Measurements from ENCODE around the gene TSPYL1. TPM values are rescaled to one million over a fixed set of nuclear protein-coding genes. Genes with fewer than 3 reads are reported as not detected.
A peak's percentile ranks its signal among the peaks of the same experiment; 100 is the strongest.

The TSPYL1 gene
- total and polyA plus RNA-seq, 2 experiments from 2014 or later, result 40.8 to 65.2 TPM

GRCh38 chr6:116256694-116257093 lies 23.0 kb downstream of the TSPYL1 start:
- no peak overlapping the region for H3K27ac ChIP-seq
- no peaks in the 10 kb centered on the region for H3K27me3 ChIP-seq
- H3K4me1 ChIP-seq (ENCODE audit: low read depth), result peaks cover 26% of the 10 kb centered on the region
- TF ChIP-seq CTCF (IDR thresholded peaks at IDR 0.05; ENCODE audit: low read depth, low read length), result no peak
- no peak overlapping the region for H3K4me3 ChIP-seq
- H3K36me3 ChIP-seq, result no peaks in the 10 kb centered on the region
- no peak for DNase-seq (ENCODE audit: low read depth in 1 of 2, low spot score in 1 of 2)
- H3K9me3 ChIP-seq (ENCODE audit: low read depth), result no peaks in the 10 kb centered on the region

DNA sequence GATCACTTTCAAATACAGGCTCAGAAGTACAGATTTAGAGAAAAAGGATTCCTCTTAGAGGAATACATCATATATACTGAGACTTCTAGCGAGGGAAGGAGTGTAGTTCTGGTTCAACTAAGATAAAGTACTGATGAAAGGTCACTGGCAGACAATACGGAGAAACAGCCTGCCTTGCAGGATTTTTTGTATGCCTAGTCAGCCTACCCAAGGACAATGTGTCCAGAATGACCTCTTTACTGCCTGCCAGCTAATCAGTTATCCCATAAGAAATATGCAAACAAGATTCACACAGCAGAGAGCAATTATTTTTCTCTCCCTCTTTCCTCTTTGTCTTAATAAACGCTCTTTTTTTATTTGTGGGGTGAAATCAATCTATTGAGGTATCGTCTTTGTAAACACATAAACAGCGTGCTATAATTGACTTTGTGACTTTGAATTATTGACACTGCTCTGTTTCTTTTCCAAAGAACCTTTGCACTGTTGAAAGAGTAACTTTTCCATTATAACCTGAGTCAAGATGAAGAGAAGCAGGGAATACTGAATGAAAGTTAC lies 24.4 kb downstream of the TSPYL1 start:
- DNase-seq (ENCODE audit: low read depth in 1 of 2, low spot score in 1 of 2), result peak; percentile 35 to 41
- Histone ChIP-seq H3K4me1 (ENCODE audit: low read depth) (peaks cover 40% of the 10 kb centered on the region), H3K9me3 (ENCODE audit: low read depth) (no peaks in the 10 kb centered on the region), H3K36me3 (no peaks in the 10 kb centered on the region), H3K27ac (peak overlapping the region; percentile 97), H3K4me3 (peak overlapping the region; percentile 93), H3K27me3 (no peaks in the 10 kb centered on the region)
- TF ChIP-seq CTCF (IDR thresholded peaks at IDR 0.05; ENCODE audit: low read depth, low read length), result no peak

- TF ChIP-seq CTCF (IDR thresholded peaks at IDR 0.05; ENCODE audit: low read depth, low read length), result no peak
- H3K4me3 ChIP-seq, result peak overlapping the region; percentile 93
- H3K9me3 ChIP-seq (ENCODE audit: low read depth), result no peaks in the 10 kb centered on the region
- no peaks in the 10 kb centered on the region for H3K27me3 ChIP-seq
- H3K4me1 ChIP-seq (ENCODE audit: low read depth), result peaks cover 47% of the 10 kb centered on the region
- H3K27ac ChIP-seq, result peak overlapping the region; percentile 97
- H3K36me3 ChIP-seq, result no peaks in the 10 kb centered on the region
- DNase-seq (ENCODE audit: low read depth in 1 of 2, low spot score in 1 of 2), result no peak
Measured at GRCh38 chr6:116254297-116255056, 25.3 kb downstream of the TSPYL1 start.

DNA sequence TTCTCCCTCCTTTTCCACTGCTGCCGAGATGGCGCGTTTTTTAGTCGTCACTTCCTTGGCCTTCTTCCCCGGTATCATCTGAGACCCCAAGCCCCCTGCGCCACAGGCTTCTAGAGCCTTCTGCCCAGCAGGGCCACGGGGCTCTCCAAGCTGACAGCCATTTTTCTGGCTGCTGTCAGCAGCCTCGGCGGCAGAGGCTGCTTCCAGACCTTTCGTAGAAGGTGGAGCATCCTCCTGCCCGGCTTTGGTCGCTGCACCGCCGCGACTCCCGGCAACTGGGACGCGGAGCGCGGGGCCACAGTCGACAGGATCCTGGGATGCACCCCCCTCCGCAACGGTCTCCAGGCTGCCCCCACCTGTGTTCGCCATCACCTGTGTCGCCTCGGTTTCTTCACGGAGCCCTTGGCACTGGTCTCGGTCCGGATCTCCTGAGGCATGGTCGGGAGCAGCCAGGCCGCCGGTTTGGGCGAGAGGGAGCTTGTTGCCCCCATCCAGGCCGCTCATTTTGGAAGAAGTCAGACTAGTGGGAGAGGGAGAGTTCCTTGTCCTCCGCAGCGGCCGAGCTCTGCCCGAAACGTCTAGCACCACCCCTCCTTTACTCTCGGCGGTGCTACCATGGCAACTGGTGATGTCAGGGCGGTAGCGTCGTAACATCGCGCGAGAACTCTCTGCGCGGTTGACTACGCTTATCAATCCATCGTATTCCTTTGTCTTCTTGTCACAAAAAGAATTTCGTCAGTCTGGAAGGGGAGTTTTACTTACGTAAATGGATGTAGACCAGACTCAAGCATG lies 26.0 kb downstream of the TSPYL1 start, which contains the start of gene TSPYL4:
Gene TSPYL4 (minus strand): TSS at position 571 of the 792 bp plus-strand sequence. CDS start 67 bp downstream, at position 504.
- H3K36me3 ChIP-seq, result no peaks in the 10 kb centered on the region
- peaks cover 48% of the 10 kb centered on the region for H3K4me1 ChIP-seq (ENCODE audit: low read depth)
- H3K9me3 ChIP-seq (ENCODE audit: low read depth), result no peaks in the 10 kb centered on the region
- H3K27me3 ChIP-seq, result no peaks in the 10 kb centered on the region
- peak within 1 kb of the TSS; percentile 93 for H3K4me3 ChIP-seq
- H3K27ac ChIP-seq, result peak within 1 kb of the TSS; percentile 97
- DNase-seq (ENCODE audit: low read depth in 1 of 2, low spot score in 1 of 2), result peak; percentile 96 to 98
- TF ChIP-seq CTCF (IDR thresholded peaks at IDR 0.05; ENCODE audit: low read depth, low read length), result no peak

DNA sequence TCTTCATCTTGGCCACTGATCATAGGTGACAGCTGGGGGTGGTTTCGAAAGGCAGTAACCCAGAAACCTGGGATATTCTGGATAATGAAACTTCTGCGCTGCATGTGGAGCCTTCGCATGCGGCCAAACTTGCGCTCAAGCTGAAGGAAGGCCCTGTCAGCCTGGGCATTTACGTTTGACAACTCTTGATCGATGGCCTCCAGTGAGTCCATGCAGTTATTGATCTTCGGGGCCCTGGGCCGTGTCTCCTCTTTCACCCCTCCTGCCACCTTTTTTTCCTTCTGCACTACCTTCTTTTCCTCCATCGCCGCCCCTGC lies 26.6 kb downstream of the TSPYL1 start:
- peak overlapping the region; percentile 93 for H3K4me3 ChIP-seq
- no peaks in the 10 kb centered on the region for H3K27me3 ChIP-seq
- H3K9me3 ChIP-seq (ENCODE audit: low read depth), result no peaks in the 10 kb centered on the region
- TF ChIP-seq CTCF (IDR thresholded peaks at IDR 0.05; ENCODE audit: low read depth, low read length), result no peak
- no peaks in the 10 kb centered on the region for H3K36me3 ChIP-seq
- H3K4me1 ChIP-seq (ENCODE audit: low read depth), result peaks cover 48% of the 10 kb centered on the region
- DNase-seq (ENCODE audit: low read depth in 1 of 2, low spot score in 1 of 2), result no peak
- peak overlapping the region; percentile 97 for H3K27ac ChIP-seq
